ENCODE data around the gene UQCRHL.

Gene UQCRHL

DNA sequence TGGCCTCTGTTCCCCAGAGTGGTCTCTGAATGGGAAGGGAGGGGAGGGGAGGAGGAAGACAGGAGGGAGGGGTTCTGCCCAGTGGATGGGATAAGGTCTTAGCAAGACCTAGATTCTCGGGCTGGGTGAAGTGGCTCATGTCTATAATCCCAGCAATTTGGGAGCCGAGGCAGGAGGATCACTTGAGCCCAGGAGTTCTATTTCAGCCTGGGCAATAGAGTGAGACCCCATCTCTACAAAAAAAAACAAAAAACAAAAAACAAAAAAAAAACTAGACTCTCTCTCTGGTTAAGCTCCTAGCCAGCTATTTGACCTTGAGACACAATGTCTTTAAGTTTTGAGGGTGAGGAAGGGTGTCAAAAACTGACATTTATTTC is 11.4 kb downstream of the UQCRHL start:
- no peak for DNase-seq

DNA sequence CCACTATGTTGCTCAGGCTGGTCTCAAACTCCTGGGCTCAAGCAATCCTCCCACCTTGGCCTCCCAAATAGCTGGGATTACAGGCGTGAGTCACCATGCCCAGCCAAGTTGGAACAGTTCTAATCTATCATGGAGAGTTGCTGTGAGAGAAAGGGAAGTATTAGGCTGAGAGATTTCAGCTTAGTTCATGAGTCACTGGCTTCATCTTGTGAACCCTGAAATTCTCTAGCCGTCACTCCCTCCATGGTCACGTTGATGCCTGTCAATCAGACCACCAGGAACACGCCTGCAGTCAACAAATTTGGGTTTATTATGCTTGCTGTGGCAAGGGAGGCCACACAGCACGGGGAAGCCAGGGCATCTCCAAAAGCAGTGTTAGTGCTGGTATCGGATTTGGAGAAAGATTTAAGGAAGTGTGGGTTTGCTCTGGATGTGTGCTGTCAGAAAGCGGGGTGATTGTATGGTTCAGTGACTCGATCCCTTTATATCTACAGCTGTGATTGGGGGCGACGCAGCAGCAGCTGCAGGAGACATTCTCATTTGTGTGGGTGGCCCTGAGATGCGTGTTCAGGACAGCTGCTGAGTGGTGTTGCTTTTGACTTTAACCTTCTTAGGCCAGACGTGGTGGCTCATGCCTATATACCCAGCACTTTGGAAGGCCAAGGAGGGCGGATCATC is 18.7 kb downstream of the UQCRHL start:
- no peak for DNase-seq

DNA sequence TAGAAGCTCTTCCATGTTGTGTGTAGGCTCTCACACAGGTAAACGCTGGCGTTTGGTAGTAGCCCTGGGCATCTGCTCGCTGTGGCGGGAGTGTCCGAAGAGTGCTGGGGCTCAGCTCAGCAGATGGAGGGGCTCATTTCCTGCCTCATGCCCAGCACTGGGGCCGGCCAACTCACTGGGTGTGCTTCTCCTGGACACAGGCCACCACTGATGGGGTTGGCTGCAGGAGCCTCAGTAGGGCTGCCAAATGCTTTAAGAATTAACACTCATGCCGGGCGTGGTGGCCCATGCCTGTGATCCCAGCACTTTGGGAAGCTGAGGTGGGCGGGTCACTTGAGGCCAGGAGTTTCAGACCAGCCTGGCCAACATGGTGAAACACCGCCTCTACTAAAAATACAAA is 20.9 kb downstream of the UQCRHL start:
- no peak for DNase-seq

DNA sequence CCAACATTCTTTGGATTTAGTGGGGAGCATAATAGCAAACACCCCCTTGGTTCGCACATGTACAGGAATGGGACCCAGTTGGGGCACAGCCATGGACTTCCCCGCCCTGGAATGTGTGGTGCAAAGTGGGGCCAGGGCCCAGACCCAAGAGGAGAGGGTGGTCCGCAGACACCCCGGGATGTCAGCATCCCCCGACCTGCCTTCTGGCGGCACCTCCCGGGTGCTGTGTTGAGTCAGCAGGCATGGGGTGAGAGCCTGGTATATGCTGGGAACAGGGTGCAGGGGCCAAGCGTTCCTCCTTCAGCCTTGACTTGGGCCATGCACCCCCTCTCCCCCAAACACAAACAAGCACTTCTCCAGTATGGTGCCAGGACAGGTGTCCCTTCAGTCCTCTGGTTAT is 21.8 kb downstream of the UQCRHL start:
- DNase-seq = no peak

DNA sequence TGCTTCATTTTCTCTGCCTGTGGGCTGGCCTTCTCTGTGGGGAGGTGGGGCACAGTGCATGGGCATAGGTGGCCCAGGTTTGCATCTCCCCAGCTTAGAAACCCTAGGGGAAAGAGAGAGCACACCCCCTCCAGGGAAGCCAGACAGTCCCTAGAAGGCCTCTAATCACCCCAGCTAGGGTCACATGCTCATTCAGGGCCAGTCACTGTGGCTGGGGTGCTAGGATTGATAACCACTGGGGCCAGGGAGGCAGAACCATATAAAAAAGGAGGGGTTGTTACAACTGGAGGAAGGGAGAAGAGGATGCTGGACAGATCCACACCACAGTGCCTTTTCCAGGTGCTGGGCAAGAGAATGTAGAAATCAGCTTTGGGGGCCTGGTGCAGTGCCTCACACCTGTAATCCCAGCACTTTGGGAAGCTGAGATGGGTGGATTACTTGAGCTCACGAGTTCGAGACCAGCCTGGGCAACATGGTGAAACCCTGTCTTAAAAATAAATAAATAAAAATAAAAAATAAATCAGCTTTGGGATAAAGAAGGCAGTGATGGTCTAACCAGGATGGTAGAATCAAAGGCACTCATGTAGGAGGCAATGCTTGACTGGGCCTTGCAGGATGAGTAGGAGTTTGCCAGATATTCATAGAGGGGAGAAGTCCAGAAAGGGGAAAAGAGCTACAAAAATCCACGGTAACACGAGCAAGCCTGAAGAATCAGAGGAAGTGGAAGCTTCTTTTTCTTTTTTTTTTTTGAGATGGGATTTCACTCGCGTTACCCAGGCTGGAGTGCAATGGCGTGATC is 29.3 kb downstream of the UQCRHL start:
- no peak for DNase-seq

DNA sequence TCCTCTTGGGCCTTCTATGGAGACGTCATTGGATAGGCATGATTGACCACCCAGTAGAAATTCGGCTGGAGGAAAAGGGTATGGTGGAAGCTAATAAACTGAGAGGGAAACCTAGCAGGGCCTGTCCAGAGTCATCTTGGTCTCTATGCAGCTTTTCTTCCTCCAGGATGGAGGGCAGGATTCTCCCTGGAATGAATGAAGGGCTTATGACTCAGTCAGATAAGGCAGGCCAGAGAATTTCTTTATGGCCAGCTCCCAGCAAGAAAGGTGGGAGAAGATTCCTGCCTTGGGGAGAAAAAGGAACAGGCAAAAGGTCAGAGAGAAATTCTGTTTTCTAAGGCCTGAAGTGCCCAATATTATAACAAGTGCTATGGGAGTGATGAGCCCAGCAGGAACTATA is 31.7 kb downstream of the UQCRHL start:
- no peak for DNase-seq

DNA sequence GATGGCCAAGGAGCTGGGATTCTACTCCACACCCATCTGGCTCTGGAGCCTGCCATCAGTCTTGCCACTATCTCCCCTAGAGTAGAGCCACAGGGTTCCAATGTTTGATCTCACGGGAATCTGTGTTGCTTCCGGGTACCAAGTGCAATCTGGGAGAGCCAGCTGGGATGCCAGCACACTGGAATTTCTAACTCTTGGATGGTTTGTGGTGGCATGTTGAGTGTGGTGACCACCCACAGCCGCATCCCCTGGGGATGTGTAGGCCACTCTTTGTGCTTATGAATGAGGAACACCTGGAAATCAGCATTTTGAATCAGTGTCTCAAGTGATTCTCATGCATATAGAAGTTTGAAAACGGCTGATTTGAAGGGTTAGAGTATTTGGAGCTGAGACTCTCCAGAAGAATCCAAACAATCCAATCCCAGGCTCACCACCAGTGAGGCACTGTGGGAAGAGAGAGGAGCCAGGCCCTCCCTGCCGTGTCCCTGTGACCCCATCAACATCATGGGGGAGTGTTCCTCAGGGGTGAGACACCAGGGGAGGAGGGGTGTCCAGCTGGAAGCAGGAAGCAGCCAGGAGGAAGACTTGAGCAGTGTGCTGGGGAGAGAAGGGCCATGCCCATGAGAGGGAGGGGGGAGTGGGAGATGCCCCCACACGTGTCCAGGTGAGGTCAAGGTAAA is 35.5 kb downstream of the UQCRHL start:
- no peak for DNase-seq

DNA sequence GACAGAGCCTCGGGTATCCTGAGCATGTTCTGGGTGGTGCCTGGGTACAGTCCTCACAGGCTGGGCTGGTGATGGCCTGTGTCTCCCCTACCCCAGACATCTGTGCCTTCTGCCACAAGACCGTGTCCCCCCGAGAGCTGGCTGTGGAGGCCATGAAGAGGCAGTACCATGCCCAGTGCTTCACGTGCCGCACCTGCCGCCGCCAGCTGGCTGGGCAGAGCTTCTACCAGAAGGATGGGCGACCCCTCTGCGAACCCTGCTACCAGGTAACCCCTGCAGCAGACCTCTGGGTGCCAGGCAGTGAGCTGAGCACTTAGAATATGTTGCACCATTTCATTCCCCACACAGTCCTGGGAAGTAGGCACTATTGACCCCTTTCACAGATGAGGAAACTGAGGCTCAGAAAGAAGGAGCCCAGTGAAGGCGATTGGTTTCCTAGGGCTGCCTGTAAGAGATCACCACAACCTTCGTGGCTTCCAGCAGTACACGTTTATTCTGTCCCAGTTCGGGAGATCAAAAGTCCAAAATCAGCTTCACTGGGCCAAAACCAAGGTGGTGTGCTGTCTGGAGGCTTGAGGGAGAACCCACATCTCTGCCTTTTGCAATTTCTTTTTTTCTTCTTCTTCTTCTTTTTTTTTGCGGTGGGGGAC is 37.0 kb downstream of the UQCRHL start:
- DNase-seq = no peak

DNA sequence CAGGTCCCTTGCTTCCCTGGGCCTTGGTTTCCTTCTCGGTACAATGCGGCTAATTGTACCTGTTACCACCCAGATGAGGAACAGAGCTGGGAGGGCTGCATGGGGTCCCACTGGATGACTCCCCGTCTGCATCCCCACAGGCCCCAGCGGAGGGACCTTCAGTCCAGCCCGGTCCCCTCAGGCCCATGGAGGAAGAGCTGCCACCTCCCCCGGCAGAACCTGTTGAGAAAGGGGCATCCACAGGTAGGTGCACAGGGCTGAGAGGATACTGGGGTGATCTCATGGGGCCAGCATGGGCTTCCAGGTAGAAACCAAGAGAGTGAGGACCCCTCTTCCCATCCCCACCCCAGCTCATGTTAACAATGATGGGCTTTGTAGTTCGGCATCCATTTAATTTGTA is 39.1 kb downstream of the UQCRHL start:
- DNase-seq = no peak

DNA sequence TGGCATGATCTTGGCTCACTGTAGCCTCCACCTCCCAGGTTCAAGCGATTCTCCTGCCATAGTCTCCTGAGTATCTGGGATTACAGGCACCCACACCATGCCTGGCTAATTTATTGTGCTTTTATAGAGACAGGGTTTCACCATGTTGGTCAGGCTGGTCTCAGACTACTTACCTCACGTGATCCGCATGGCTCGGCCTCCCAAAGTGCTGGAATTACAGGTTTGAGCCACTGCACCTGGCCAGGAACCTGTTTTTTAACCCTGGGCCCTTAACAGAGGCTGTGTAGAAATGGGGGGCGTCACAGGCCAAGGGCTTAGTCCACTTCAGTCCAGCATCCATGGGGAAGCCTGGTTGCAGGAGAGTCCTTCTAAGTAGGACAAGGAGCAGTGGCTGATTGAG is 39.5 kb downstream of the UQCRHL start:
- DNase-seq = no peak

DNA sequence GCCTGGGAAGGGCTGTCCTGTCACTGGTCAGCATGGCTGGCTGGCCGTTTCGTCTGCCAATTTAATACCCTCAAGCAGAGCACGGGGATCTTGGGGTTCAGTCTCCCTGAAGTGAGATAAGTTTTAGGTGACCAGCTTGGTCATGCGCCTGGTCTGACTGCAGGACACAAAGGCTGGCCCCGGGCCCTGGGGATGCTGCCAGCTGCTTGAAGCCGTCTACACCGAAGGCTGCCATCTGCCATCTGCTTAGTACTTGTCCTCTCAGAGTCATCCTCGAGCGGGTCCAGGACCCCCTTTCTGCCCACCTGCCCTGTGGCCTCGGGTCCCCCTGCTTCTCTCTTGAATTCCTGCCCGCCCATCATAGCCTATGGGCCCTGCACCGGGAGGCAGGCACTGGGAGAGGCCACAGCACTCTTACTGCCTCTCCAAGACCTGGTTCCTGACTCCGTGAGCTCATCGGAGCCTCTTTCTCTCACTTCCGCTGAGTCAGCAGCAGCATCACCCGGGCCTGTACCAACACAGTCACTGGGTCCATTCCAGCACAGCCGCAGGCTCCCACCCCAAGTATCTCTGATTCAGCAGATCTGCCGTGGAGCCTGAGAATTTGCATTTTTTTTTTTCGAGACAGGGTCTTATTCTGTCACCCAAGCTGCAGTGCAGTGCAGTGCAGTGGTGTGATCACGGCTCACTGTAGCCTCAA is 41.8 kb downstream of the UQCRHL start:
- no peak for DNase-seq

DNA sequence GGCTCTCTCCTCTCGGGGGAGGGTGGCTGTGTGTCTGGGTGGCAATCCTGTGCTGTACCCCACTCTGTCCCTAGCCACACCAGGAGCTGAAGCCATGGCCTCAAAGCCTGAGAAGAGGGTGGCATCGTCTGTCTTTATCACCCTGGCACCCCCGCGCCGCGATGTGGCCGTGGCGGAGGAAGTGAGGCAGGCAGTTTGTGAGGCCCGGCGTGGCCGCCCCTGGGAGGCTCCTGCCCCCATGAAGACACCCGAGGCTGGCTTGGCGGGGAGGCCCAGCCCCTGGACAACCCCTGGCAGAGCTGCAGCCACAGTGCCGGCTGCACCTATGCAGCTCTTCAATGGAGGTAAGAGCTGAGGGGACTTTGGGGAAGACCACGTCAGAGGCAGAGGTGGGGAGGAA is 42.6 kb downstream of the UQCRHL start:
- DNase-seq = no peak

DNA sequence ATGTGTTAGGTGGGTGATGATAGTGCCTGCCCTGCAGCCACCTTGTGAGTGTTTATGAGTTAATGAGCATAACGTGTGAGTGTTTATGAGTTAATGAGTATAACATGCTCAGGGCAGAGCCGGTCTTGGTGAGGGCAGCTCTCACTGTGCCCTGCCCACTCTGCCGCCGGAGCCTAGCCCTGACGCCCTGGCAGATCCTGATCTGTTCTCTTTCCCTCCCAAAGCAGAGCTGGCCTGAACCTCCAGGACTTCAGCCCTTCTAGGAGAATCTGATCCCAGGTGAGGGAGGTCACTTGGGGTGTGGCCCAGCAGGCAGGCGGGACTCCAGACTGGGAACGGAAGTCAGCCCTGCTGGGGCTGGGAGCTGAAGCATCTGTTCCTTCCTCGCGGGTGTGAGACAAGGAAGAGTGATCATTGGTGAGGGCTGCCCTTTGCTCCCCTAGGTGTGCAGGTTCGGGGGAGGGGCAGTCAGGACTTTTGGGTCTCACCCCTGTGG is 43.1 kb downstream of the UQCRHL start:
- DNase-seq = no peak

DNA sequence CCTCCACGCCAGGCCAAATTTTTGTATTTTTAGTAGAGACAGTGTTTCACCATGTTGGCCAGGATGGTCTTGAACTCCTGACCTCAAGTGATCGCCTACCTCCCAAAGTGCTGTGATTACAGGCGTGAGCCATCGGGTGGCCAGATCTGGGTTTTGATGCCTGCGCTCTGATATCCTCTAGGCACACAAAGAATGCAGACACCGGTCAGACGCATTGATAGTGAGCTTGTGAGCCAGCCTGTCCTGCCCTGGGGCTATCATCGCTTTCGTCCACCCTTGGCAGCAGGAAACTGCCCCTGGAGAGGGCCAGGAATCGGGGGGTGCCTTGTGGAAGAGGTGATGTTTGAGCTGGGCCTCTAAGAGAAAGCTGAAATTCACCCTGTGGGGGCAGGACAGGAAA is 44.9 kb downstream of the UQCRHL start:
- DNase-seq = no peak

DNA sequence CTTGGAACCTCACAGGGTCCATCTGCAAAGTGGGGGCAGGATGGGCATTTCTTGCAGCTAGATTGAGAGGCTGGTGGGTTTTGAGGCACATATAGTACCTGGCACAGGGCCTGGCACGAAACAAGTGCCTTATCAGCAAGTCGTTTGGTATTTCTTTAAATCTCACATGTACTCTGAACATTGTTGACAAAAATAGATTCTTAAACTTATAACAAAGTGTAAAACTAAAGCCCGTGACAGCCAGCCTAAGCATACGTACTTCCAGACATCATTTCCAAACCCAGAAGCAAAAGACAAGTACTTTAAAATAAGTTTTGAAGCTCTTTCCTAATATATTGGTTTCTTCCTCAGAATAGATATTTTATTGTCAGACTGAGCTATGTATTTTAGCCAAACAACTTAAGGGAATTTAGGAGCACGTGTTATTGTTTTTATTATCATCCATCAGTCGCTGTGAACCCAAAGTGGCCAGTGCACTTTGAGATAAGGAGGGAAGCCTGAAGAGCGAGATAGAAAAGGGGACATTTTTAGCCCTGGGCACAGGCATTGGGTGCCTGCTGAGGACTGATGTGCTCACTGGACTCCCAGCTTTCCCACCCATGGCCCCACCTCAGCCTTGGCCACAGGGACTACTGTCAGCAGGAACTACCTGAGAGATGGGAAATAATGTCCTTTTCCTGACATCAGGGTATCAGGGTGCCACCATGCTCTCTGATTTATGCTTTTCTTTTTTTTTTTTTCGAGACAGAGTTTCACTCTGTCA is 45.9 kb downstream of the UQCRHL start:
- DNase-seq = no peak

DNA sequence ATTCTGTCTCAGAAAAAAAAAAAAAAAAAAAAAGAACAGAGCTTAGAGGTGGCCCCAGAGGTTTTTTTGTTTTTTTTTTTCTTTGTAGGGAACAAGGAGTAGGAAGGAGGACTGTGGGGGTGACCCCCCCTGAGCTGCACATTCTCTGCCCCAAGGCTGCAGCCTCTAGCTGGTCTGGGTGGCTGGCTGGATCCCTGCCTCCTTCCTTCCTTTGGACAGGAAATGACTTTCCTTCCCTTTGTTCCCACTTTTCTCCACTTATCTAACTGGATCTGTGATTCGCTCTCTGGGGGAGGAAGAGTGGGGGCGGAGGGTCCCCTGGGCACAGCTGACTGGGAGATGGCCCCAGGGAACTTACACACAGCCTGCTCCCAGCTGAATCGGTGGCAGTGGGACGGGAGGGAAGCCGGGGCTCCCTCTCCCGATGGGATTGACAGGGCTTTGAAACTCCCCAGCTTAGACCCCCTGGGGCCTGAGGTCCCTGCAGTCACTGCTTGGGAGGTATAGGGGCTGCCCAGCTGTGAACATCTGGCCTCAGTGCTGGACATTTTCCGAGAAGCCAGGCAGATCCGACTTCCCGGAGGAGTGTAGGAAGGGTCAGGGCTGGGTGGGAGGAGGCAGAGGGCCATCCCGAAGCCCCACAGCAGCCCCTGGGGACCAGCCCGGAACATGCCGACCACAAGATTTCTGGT is 46.8 kb downstream of the UQCRHL start:
- no peak for DNase-seq

DNA sequence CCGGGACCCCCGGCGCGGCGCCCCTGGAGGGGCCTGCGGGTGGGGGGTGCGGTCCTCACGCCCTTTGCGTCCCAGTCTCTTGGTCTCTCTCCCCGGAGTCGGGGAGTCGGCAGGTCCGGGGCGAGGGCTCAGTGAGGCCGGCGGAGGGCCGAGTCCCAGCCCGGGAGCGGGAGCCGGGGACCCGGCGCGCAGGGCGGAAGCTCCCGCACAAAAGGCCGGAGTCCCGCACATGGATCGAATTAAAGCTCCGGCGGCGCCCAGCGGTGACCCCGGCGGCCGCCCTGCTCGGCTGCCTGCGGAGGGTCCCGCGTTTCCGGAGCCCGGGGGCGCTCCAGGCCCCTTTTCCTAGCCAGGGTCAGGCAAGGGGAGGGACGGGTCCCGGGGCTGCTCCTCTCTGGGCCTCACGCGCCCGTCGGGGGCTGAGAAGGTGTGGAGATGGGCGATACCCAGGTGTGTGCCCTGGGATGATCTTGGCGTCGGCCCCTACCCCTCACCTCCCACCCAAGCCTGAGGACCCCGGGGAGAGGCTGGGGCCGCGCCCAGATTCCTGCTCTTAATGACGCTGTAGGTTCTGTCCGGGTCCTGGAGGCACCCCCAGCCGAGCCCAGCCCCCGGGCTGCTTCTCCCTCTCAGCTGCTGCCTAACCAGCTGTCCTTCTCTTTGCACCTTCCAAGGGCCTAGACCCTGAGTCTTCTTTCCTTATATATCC is 48.3 kb downstream of the UQCRHL start:
- no peak for DNase-seq

DNA sequence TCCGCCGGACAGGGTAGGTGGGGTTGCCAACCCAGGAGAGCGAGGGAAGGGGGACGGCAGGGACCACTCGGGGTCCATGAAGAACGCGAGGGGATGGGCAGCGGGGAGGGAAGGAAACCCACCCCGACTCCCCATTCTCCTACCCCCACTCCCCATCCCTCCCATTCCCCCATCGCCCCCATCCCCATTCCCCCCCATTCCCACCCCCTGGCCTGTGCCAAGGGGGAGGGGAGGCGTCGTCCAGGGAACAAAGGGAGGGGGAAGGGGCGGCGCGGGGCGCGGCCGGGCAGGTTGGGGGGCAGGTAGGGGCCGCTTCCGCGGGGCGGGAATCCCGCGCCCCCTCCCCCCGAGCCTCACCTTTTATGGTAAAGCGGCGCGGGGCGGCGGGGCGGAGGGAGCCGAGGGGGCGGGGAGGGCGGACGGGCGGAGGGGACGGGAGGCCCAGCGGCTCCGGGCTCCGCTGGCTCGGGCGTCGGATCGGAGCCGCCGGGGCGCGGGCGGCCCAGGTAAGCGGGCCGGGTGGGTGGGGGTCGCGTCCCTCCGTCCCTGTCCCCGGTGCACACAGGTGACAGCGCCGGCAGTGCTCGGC is 49.0 kb downstream of the UQCRHL start, which contains the start of gene FBLIM1:
FBLIM1 (plus strand) TSS at position 453 of the 589 bp plus-strand sequence. CDS start 6,189 bp downstream, outside the sequence.
- DNase-seq = no peak

DNA sequence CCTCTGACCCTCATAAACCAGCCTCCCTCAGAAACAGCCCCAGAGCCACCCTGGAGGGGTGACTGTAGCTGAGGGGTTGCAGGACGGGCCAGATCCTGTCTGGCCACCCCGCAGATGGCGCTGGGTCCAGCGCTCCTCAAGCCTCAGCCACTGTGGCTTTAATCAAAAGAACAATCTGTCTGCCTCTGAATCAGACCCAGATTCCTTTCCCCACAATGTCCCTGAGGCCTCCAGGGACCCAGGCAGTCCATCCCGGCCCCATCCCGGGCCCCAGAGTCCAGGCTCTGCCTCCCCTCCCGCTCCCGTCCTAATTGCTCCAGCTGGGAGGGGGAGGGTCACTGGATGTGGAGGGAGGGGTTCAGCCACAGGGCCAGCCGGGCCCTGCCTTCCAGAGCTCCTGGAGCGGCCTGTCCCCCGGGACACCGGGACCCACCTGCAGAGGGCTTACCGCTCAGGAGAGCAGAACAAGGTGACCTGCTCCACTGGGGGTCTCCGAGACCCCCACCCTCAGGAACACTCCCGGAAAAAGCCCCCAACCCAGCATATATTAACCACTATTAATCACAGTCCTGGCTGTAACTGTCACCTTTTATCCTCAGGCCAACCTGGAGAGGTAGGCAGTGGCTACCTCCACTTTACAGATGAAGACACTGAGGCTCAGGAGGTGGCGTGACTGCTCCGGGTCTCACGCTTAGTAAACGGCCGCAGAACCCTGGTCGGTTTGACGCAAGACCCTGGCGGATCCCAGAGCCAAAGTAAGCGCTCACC is 49.7 kb downstream of the UQCRHL start:
- DNase-seq = no peak
